GM13976 (cell line): ENCODE measurements around the gene NUP188.
"Not testable (repeated sequence)": the region's sequence is repeated elsewhere in the genome, so short reads cannot be mapped to it uniquely, and the experiment has no call there.

Source experiments
- DNase-seq: peaks from one replicate; pipeline ENCODE4 v3.0.0; 2012; ENCODE audit warnings: low spot score
- CTCF ChIP-seq: IDR thresholded peaks from 2 replicates; pipeline ENCODE4 v1.5.1; 2012; ENCODE audit warnings: borderline replicate concordance, mild to moderate bottlenecking; ENCODE audit not compliant: insufficient read depth; ENCODE audit errors: extremely low read depth, missing control alignments, control extremely low read depth
- in situ Hi-C: fragments of 300-500 bp; cut with MboI; formaldehyde crosslinking; loops from one replicate; pipeline ENCODE4 v1.12.0; 2022; ENCODE audit warnings: low sequenced_read_pairs, mixed read lengths, inconsistent platforms; ENCODE audit not compliant: unreplicated experiment

NUP188 gene

GRCh38 chr9:128936171-128936865 lies 11.2 kb upstream of the NUP188 start:
- in situ Hi-C loops, result no loop called here
- DNase-seq, result peak; percentile 7
- TF ChIP-seq CTCF, result no peak

- no peak for TF ChIP-seq CTCF
- in situ Hi-C loops, result no loop called here
- peak; percentile 5 for DNase-seq
Measured at GRCh38 chr9:128937310-128938165, 10.0 kb upstream of the NUP188 start.

- DNase-seq, result no peak
- no peak for TF ChIP-seq CTCF
- in situ Hi-C loops, result no loop called here
Measured at GRCh38 chr9:128940271-128940921, 7.1 kb upstream of the NUP188 start.

- in situ Hi-C loops, result no loop called here
- no peak for DNase-seq
- TF ChIP-seq CTCF, result no peak
Measured at GRCh38 chr9:128940946-128941755, 6.3 kb upstream of the NUP188 start.

GRCh38 chr9:128943832-128944620 lies 3.5 kb upstream of the NUP188 start:
- no peak for TF ChIP-seq CTCF
- no peak for DNase-seq
- in situ Hi-C loops, result no loop called here

GRCh38 chr9:128944966-128945365 lies 2.5 kb upstream of the NUP188 start:
- DNase-seq, in situ Hi-C loops: not testable (repeated sequence)
